ENCODE data around the gene SCAMP2.

DNA sequence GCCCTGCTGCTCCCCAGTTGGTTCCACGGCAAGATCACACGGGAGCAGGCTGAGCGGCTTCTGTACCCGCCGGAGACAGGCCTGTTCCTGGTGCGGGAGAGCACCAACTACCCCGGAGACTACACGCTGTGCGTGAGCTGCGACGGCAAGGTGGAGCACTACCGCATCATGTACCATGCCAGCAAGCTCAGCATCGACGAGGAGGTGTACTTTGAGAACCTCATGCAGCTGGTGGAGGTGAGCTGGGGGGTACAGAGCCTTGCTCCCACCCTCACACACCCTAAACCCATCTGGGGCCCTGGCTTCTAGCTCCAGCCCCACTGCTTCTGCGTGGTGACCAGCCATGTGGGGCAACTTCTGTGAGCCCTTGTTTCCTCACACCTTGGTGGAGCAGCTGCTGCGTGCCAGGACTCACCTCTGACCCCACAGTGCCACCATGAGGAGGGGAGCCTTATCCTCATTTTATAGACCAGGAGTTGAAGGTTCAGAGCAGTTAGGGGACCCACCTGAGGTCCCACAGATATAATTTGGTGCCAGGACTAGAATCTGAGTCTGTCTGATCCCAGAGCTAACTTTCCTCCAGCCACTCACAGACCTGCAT is 73.8 kb downstream of the SCAMP2 start:
- TF ChIP-seq GATA3 (IDR thresholded peaks at IDR 0.05; ENCODE audit: low read depth, low read length) (no peak), GATA2 (IDR thresholded peaks at IDR 0.05; ENCODE audit: low read depth, low read length) (no peak)
